Measurements from ENCODE around the gene MRPL4.
A peak's percentile ranks its signal among the peaks of the same experiment; 100 is the strongest.
"Not testable (repeated sequence)": the region's sequence is repeated elsewhere in the genome, so short reads cannot be mapped to it uniquely, and the experiment has no call there.

Gene MRPL4

GRCh38 chr19:10268071-10268470 is 16.1 kb downstream of the MRPL4 start:
- no peak for DNase-seq

- DNase-seq = peak; percentile 88
Measured at GRCh38 chr19:10269333-10270179, 17.5 kb downstream of the MRPL4 start.

GRCh38 chr19:10270180-10270615 is 18.2 kb downstream of the MRPL4 start:
- peak; percentile 56 for DNase-seq

GRCh38 chr19:10270616-10271394 is 18.8 kb downstream of the MRPL4 start, which contains the start of gene ICAM1:
ICAM1 (plus strand) TSS chr19:10271120; CDS start chr19:10271160, 40 bp downstream.
- DNase-seq = peak; percentile 65

- no peak for DNase-seq
Measured at GRCh38 chr19:10271543-10272086, 19.6 kb downstream of the MRPL4 start.

GRCh38 chr19:10274589-10274988 is 22.6 kb downstream of the MRPL4 start:
- no peak for DNase-seq

GRCh38 chr19:10277795-10278589 is 26.0 kb downstream of the MRPL4 start:
- no peak for DNase-seq

GRCh38 chr19:10278935-10279334 is 26.9 kb downstream of the MRPL4 start:
- no peak for DNase-seq

- DNase-seq = no peak
Measured at GRCh38 chr19:10279737-10280442, 27.9 kb downstream of the MRPL4 start.

- DNase-seq = not testable (repeated sequence)
Measured at GRCh38 chr19:10282043-10282442, 30.0 kb downstream of the MRPL4 start.

GRCh38 chr19:10283301-10284064 is 31.5 kb downstream of the MRPL4 start:
- DNase-seq = no peak

- DNase-seq = no peak
Measured at GRCh38 chr19:10284065-10284959, 32.3 kb downstream of the MRPL4 start.

- no peak for DNase-seq
Measured at GRCh38 chr19:10284960-10285278, 32.9 kb downstream of the MRPL4 start.

- no peak for DNase-seq
Measured at GRCh38 chr19:10285393-10285792, 33.4 kb downstream of the MRPL4 start.

- peak; percentile 40 for DNase-seq
Measured at GRCh38 chr19:10286803-10287737, 35.1 kb downstream of the MRPL4 start, which contains the start of gene ICAM4. ICAM4 (plus strand) TSS chr19:10286955; CDS start chr19:10287013, 58 bp downstream.

GRCh38 chr19:10288662-10289166 is 36.7 kb downstream of the MRPL4 start:
- peak; percentile 39 for DNase-seq

- peak; percentile 70 for DNase-seq
Measured at GRCh38 chr19:10289167-10289835, 37.3 kb downstream of the MRPL4 start.

GRCh38 chr19:10289836-10290356 is 37.9 kb downstream of the MRPL4 start, which contains the start of gene ICAM5:
ICAM5 (plus strand) TSS chr19:10289952; CDS start chr19:10290044, 92 bp downstream.
- peak; percentile 54 for DNase-seq

All from stimulated activated CD4-positive, alpha-beta T cell treated with anti-CD3 and anti-CD28 coated beads, Interleukin-12 subunit alpha, Interleukin-12 subunit beta, amount 100 ng/mL, for 4 hours (primary cell).